Cardiac muscle cell (in vitro differentiated cells and primary cell): Measurements from ENCODE around the gene RBM10. TPM values are rescaled to one million over a fixed set of nuclear protein-coding genes. Genes with fewer than 3 reads are reported as not detected.
A peak's percentile ranks its signal among the peaks of the same experiment; 100 is the strongest.

ENCODE experiments used
- DNase-seq, 2 donors: peaks; one replicate each; pipeline versions ENCODE4 v3.0.0 to v3.0.0-alpha.2; 2010 to 2017; ENCODE audit warnings: low read depth in 1 of 2, low spot score in 1 of 2
- H3K27ac ChIP-seq: fragments of 200-600 bp; sonication (generic); 2 replicates; pipeline ENCODE4 v1.5.1; 2016
- H3K27me3 ChIP-seq: fragments of 200-600 bp; sonication (generic); 2 replicates; pipeline ENCODE4 v1.6.0; 2016; ENCODE audit warnings: control low read depth
- H3K36me3 ChIP-seq: fragments of 200-600 bp; sonication (generic); 2 replicates; pipeline ENCODE4 v1.5.1; 2016; ENCODE audit warnings: control low read depth
- H3K4me1 ChIP-seq: fragments of 200-600 bp; sonication (generic); 2 replicates; pipeline ENCODE4 v1.8.1; 2017; ENCODE audit warnings: low read depth, mild to moderate bottlenecking, mixed run types
- H3K4me3 ChIP-seq: fragments of 200-600 bp; sonication (generic); 2 replicates; pipeline ENCODE4 v1.5.1; 2016; ENCODE audit warnings: mild to moderate bottlenecking
- H3K9me3 ChIP-seq: fragments of 200-600 bp; sonication (generic); 2 replicates; pipeline ENCODE4 v1.5.1; 2017; ENCODE audit warnings: low read depth, mild to moderate bottlenecking, control low read depth
- CTCF ChIP-seq: IDR thresholded peaks from 2 replicates; pipeline ENCODE4 v1.5.1; 2012; ENCODE audit warnings: low read depth, mild to moderate bottlenecking, low read length
- polyA plus RNA-seq: library from polyadenylated mRNA; unstranded; fragments of >200 nt; fragmentation: Nextera tagmentation; extraction: Ambion mirVana; gene quantifications from 2 replicates; pipeline ENCODE4 v1.2.1, GENCODE V29; 2016
- total RNA-seq: library from RNA; depleted of rRNA; stranded (reverse); fragments of >200 nt; gene quantifications from 2 replicates; pipeline ENCODE4 v1.2.3, GENCODE V29; 2016

Gene RBM10
- total and polyA plus RNA-seq, 2 experiments from 2014 or later = 48.7 to 70.0 TPM

- H3K27ac ChIP-seq = no peak overlapping the region
- no peaks in the 10 kb centered on the region for H3K4me1 ChIP-seq
- no peak overlapping the region for H3K4me3 ChIP-seq
- DNase-seq = no peak
- no peaks in the 10 kb centered on the region for H3K9me3 ChIP-seq
- no peaks in the 10 kb centered on the region for H3K36me3 ChIP-seq
- no peaks in the 10 kb centered on the region for H3K27me3 ChIP-seq
- TF ChIP-seq CTCF = no peak
Observed at GRCh38 chrX:47158781-47159180, 13.8 kb downstream of the RBM10 start.

- Histone ChIP-seq H3K36me3 (no peaks in the 10 kb centered on the region), H3K27me3 (no peaks in the 10 kb centered on the region), H3K27ac (no peak overlapping the region), H3K9me3 (no peaks in the 10 kb centered on the region), H3K4me3 (no peak overlapping the region), H3K4me1 (no peaks in the 10 kb centered on the region)
- no peak for DNase-seq
- no peak for TF ChIP-seq CTCF
Observed at GRCh38 chrX:47160781-47161180, 15.8 kb downstream of the RBM10 start.

- no peaks in the 10 kb centered on the region for H3K4me1 ChIP-seq
- H3K27ac ChIP-seq = no peak overlapping the region
- H3K36me3 ChIP-seq = no peaks in the 10 kb centered on the region
- H3K4me3 ChIP-seq = no peak overlapping the region
- H3K9me3 ChIP-seq = no peaks in the 10 kb centered on the region
- no peak for DNase-seq
- TF ChIP-seq CTCF = no peak
- no peaks in the 10 kb centered on the region for H3K27me3 ChIP-seq
Observed at GRCh38 chrX:47162927-47163583, 18.0 kb downstream of the RBM10 start.

GRCh38 chrX:47164420-47164819 is 19.4 kb downstream of the RBM10 start:
- Histone ChIP-seq H3K4me3 (no peak overlapping the region), H3K36me3 (no peaks in the 10 kb centered on the region), H3K27me3 (no peaks in the 10 kb centered on the region), H3K27ac (no peak overlapping the region), H3K9me3 (no peaks in the 10 kb centered on the region), H3K4me1 (no peaks in the 10 kb centered on the region)
- TF ChIP-seq CTCF = no peak
- no peak for DNase-seq

GRCh38 chrX:47166126-47166525 is 21.1 kb downstream of the RBM10 start:
- no peaks in the 10 kb centered on the region for H3K27me3 ChIP-seq
- TF ChIP-seq CTCF = no peak
- no peaks in the 10 kb centered on the region for H3K4me1 ChIP-seq

More at GRCh38 chrX:47166126-47166525, 21.1 kb downstream of the RBM10 start:
- no peaks in the 10 kb centered on the region for H3K36me3 ChIP-seq
- H3K4me3 ChIP-seq = no peak overlapping the region
- no peaks in the 10 kb centered on the region for H3K9me3 ChIP-seq
- DNase-seq = peak in 1 of 2 donors; percentile 62
- H3K27ac ChIP-seq = no peak overlapping the region
